HEK293T (cell line): ENCODE results near the gene FBRSL1.
A peak's percentile ranks its signal among the peaks of the same experiment; 100 is the strongest.

Experiments used
- CTCF ChIA-PET: fragments of 350-600 bp; formaldehyde crosslinking; extraction: SDS; loops from one replicate; lab custom pipeline; 2021; ENCODE audit warnings: antibody characterized with exemption, inconsistent platforms; lab: Yijun Ruan, JAX
- POLR2A ChIA-PET: fragments of 350-600 bp; formaldehyde crosslinking; extraction: SDS; loops from one replicate; lab custom pipeline; 2020; ENCODE audit warnings: antibody characterized with exemption, inconsistent platforms; lab: Yijun Ruan, JAX
- DNase-seq: peaks from one replicate; pipeline ENCODE4 v3.0.0; 2012; ENCODE audit warnings: mixed read lengths; ENCODE audit errors: extremely low spot score
- ARNT ChIP-seq: fragments of 450-650 bp; IDR thresholded peaks from 2 replicates; pipeline ENCODE4 v1.6.1; 2017; ENCODE audit warnings: mild to moderate bottlenecking
- BHLHE40 ChIP-seq: fragments of 450-650 bp; IDR thresholded peaks from 2 replicates; pipeline ENCODE4 v1.6.1; 2016; ENCODE audit warnings: mild to moderate bottlenecking, moderate library complexity, borderline replicate concordance
- CTBP1 ChIP-seq: fragments of 450-650 bp; IDR thresholded peaks from 2 replicates; pipeline ENCODE4 v1.6.1; 2016; ENCODE audit warnings: borderline replicate concordance
- ELF4 ChIP-seq: fragments of 450-650 bp; IDR thresholded peaks from 2 replicates; pipeline ENCODE4 v1.6.1; 2017; ENCODE audit warnings: antibody characterized with exemption
- FOXA1 ChIP-seq: fragments of 450-650 bp; IDR thresholded peaks from 2 replicates; pipeline ENCODE4 v1.6.1; 2016; ENCODE audit warnings: mild to moderate bottlenecking
- FOXK2 ChIP-seq: fragments of 450-650 bp; IDR thresholded peaks from 2 replicates; pipeline ENCODE4 v1.6.1; 2016; ENCODE audit warnings: mild to moderate bottlenecking
- FOXM1 ChIP-seq: fragments of 450-650 bp; IDR thresholded peaks from 2 replicates; pipeline ENCODE4 v1.6.1; 2017; ENCODE audit warnings: mild to moderate bottlenecking, borderline replicate concordance
- HDGF ChIP-seq: fragments of 450-650 bp; IDR thresholded peaks from 2 replicates; pipeline ENCODE4 v1.6.1; 2017; ENCODE audit warnings: antibody characterized with exemption, borderline replicate concordance
- L3MBTL2 ChIP-seq: fragments of 450-650 bp; conservative IDR thresholded peaks from 2 replicates; pipeline ENCODE4 v1.6.1; 2016; ENCODE audit warnings: mild to moderate bottlenecking
- LEF1 ChIP-seq: fragments of 450-650 bp; IDR thresholded peaks from 2 replicates; pipeline ENCODE4 v1.6.1; 2017; ENCODE audit warnings: mild to moderate bottlenecking, borderline replicate concordance
- NFRKB ChIP-seq: fragments of 450-650 bp; IDR thresholded peaks from 2 replicates; pipeline ENCODE4 v1.6.1; 2016; ENCODE audit warnings: mild to moderate bottlenecking, moderate library complexity
- SP1 ChIP-seq: fragments of 450-650 bp; IDR thresholded peaks from 2 replicates; pipeline ENCODE4 v1.6.1; 2017
- SUZ12 ChIP-seq: fragments of 450-650 bp; IDR thresholded peaks from 2 replicates; pipeline ENCODE4 v1.6.1; 2016; ENCODE audit warnings: mild to moderate bottlenecking
- TARDBP ChIP-seq: fragments of 450-650 bp; IDR thresholded peaks from 2 replicates; pipeline ENCODE4 v1.6.1; 2016
- ZNF384 ChIP-seq: fragments of 450-650 bp; IDR thresholded peaks from 2 replicates; pipeline ENCODE4 v1.6.1; 2016
- TF ChIP-seq, protein P1 (sequence below): fragments of 450-650 bp; IDR thresholded peaks from 2 replicates; pipeline ENCODE4 v1.6.1; 2016

Gene FBRSL1

DNA sequence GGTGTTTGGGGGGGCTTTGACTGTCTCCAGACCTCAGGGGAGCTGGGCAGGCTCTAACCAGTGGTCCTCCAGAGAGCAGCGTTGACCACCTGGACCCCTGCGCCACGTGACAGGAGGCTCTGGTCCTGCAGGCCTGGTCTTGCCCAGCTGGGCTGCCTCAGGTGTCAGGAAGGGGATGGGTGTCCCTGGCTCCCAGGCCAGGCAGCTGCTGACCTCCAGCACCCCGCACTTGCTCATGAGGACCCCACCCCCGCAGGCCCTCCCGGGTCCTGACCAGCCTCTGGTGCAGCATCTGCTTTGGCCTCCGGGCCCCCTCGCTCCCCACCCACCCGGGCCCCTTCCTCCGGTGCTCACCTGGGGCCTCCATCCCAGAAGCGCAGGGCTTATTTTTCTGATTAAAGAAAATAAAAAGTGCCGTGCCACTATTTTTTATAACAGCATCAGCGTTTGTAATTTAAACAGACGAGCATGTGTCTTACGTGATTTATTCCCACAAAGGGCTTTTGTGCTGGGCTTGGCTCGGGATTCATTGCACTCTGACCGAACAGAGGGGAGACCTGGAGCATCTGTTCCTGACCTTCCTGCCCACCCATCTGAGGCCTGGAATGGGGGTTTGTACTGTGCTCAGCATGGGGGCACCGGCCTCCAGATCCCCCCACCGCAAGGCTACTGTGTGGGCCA is 21.7 kb downstream of the FBRSL1 start:
- CTCF ChIA-PET, result no interaction called here
- DNase-seq, result no peak
- POLR2A ChIA-PET, result no interaction called here
- TF ChIP-seq L3MBTL2 (no peak), BHLHE40 (no peak), SUZ12 (no peak), HDGF (no peak), NFRKB (no peak), TARDBP (no peak)

DNA sequence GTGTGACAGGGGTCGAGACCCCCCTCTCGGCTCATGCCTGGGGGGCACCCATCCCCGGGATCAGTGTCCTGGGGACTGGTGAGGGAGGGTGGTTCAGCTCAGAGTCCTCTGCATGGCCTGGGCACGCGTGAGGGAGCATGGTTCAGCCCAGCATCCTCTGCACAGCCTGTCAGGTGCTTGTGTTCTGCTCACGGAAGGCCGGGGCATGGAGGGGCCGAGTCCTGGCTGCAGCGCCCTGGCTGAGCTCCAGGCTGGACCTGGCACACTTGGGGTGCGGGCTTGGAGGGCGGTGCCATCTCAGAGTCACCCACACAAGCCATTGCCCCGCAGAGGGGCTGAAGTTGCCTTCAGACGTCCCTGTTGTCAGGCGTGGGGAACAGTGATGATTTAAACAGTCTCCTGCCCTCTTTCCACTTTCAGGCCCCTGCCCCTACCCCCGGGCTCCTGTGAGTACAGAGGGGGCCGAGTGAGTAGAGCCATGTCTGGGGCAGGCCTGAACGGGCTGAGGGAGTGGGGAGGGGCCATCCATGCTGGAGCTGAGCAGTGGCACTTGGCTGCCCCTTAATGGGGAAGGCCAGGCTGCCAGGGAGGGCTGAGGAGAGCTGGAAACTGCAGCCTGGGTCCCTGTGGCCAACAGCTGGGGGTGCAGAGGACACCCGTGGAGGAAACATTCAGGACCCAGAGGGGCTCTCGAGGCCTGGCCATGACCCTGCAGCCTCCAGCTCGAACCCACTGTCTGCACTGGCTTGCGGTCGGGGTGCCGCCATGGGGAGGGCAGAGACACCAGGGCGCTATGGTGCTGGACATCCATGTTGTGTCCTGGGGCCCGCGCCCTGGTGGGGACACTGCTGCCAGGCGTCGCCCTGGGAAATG is 22.5 kb downstream of the FBRSL1 start:
- DNase-seq, result no peak
- CTCF ChIA-PET, result no interaction called here
- TF ChIP-seq FOXK2 (no peak), TARDBP (no peak), ARNT (no peak), FOXA1 (no peak), CTBP1 (no peak), ZNF384 (no peak), HDGF (no peak), FOXM1 (no peak), NFRKB (no peak), L3MBTL2 (no peak), SP1 (no peak), BHLHE40 (no peak), LEF1 (no peak), ELF4 (no peak), SUZ12 (no peak)
- TF ChIP-seq, protein P1, sequence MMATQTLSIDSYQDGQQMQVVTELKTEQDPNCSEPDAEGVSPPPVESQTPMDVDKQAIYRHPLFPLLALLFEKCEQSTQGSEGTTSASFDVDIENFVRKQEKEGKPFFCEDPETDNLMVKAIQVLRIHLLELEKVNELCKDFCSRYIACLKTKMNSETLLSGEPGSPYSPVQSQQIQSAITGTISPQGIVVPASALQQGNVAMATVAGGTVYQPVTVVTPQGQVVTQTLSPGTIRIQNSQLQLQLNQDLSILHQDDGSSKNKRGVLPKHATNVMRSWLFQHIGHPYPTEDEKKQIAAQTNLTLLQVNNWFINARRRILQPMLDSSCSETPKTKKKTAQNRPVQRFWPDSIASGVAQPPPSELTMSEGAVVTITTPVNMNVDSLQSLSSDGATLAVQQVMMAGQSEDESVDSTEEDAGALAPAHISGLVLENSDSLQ, result no peak
- POLR2A ChIA-PET, result no interaction called here

DNA sequence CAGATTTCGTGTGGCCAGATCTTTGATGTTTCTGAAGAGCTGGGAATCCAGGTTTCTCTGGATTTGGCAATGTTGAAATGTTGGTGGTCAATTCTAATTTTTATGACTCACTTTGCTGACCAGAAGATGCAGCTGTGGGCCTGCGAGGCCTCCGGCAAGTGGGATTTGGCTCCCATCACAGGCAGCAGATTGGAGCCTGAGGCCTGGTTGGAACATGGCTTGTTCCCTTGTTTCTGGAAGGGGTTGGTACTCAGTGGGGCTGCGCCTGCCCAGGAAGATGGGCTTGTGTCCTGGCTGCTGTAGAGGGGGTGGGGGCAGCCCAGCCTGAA is 23.1 kb downstream of the FBRSL1 start:
- CTCF ChIA-PET, result no interaction called here
- no peak for DNase-seq
- POLR2A ChIA-PET, result no interaction called here
- TF ChIP-seq SP1 (no peak), FOXM1 (no peak), L3MBTL2 (no peak), ELF4 (no peak), CTBP1 (no peak), ZNF384 (no peak)
- TF ChIP-seq, protein P1, result no peak

DNA sequence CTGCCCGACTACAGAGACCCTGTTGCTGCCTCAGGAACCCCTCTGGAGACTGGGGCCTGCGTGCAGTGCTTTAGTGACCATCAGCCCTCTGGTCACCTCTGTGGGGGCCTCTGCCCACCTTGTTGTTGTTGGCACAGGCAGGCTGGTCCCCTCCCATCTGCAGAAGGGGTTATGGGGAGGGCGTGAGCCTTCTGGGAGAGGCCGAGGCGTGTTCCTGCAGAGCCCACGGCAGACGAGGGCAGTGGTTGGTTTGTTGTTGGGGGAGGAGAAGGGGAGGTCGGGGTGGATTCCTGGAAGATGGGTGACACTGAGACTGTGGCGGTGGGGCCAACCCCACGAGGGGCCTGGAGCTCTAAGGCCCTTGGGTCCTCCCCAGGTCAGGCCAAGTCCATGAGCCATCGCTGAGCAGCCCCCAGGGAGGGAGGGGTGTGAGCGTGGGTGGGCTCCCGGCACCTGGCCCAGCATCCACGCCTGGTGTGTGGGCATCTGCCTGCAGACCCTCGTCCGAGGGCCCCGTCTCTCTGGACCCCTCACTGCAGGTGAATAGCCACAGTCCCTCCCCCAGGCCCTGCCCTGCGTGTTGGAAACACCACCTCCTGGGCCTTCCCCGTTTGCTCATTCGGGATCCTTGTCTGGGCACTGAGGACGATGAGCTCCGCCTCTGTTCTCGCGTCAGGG is 23.6 kb downstream of the FBRSL1 start:
- TF ChIP-seq NFRKB, result no peak
- TF ChIP-seq FOXK2, result no peak
- no peak for TF ChIP-seq ZNF384
- TF ChIP-seq SUZ12, result no peak
- TF ChIP-seq FOXA1, result no peak
- TF ChIP-seq ARNT, result no peak
- ChIA-PET POLR2A (no interaction called here), CTCF (interaction anchor here (0.5 kb wide), 1 partner anchor 654 kb away, joined by 3 read pairs; no protein-coding TSS in a partner anchor)
- DNase-seq, result no peak

DNA sequence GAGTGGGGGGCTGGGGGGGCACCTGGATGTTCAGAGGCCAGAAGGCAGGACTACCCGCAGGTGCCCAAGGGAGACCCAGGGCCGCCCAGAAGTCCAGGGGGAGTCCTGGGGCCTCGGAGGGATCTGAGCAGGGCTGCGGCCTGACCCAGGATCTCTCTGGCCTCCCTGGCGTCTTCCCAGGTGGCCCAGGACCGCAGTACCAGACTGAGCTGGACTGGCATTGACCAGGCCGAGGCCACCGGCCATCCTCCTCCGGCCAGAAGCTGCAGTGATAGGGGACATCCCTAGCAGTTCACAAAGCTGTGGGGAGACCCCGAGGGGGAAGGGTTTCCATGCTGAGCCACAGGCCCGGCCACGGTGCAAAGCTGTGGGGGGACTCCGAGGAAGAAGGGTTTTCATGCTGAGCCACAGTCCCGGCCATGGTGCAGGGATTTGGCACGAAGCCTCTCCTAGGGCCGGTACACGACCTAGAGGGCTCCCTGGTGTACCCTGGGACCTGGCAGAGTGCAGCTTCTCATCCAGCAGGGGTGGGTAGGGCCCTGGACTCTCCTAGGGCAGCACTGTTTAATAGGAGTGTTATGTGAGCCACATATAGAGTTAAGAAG is 24.4 kb downstream of the FBRSL1 start:
- POLR2A ChIA-PET, result no interaction called here
- CTCF ChIA-PET, result interaction anchor here (0.5 kb wide), 1 partner anchor 654 kb away, joined by 3 read pairs; no protein-coding TSS in a partner anchor
- no peak for TF ChIP-seq CTBP1
- TF ChIP-seq TARDBP, result no peak
- no peak for TF ChIP-seq SP1
- TF ChIP-seq FOXM1, result no peak
- TF ChIP-seq HDGF, result no peak
- no peak for TF ChIP-seq LEF1
- TF ChIP-seq FOXA1, result no peak
- TF ChIP-seq SUZ12, result no peak
- no peak for TF ChIP-seq NFRKB
- TF ChIP-seq FOXK2, result no peak
- no peak for TF ChIP-seq BHLHE40
- DNase-seq, result no peak

DNA sequence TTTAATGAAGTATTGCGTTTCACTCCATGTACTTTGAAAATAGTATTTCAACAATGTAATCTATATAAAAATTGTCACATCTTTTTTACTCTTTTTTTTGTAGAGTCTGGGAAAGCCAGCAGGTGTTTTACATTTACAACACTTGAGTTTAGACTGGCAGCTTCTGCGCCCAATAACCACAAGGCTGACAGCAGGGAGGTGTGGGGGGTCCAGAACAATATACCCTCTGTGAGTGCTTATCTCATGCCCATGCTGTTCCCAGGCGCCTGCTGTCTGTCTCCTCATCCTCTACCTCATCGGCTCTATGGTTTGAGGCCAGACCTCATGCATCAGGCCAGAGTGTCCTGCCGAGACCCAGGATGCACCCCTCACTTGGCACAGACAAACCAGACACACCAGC is 24.9 kb downstream of the FBRSL1 start:
- no peak for DNase-seq
- CTCF ChIA-PET, result no interaction called here
- POLR2A ChIA-PET, result no interaction called here
- no peak for TF ChIP-seq FOXK2
- no peak for TF ChIP-seq L3MBTL2
- TF ChIP-seq, protein P1, result peak; percentile 55
- TF ChIP-seq ELF4, result no peak
- no peak for TF ChIP-seq ARNT
